HG02623 (cell line): ENCODE measurements around the gene PPP1R2.
"Not testable (repeated sequence)": the region's sequence is repeated elsewhere in the genome, so short reads cannot be mapped to it uniquely, and the experiment has no call there.

Experiments
- ATAC-seq: cut with Tn5 transposase; IDR thresholded peaks from one replicate; pipeline ENCODE4 v1.9.1; 2021; ENCODE audit warnings: moderate library complexity; ENCODE audit not compliant: unreplicated experiment

PPP1R2 gene

DNA sequence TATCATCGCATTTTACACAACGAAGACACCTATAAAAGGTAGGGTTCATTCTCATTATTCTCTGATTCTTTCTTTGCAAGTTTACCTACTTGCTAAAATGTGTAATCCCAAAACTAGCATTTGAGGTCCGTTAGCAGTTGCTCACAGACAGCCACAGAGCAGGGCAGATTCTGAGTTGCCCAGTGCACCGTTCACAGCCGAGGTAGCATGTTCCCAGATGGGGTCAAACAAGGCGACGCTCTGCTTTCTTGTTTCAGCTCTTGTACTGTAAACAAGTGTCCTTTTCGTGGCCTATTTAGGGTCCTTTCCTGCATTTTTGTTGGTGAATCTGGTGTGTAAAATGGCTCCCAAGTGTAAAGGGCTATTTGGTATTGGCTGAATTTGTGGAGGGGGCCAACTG, 3.1 kb downstream of the PPP1R2 start:
- ATAC-seq = no peak

GRCh38 chr3:195539479-195539878, 3.6 kb downstream of the PPP1R2 start:
- ATAC-seq = no peak

GRCh38 chr3:195537995-195538394, 5.1 kb downstream of the PPP1R2 start:
- ATAC-seq = peak; percentile 63

DNA sequence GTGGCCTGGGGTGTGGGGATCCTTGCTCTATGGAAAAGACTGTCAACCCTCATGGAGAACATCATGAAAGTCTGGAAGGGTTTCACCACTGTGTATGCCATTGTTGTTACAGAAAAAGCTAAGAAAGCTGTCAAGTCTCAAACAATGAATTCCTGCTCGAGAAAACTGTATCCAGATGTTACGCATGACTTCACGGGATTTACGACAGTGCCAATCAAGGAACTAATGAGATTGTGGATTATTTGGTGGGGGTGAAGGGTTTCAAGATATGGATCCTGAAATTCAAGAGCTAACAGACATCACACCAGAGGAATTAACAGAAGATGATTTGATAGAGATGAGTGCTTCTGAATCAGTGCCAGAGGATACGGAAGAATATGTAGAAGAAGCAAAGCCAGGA, 7.8 kb downstream of the PPP1R2 start:
- no peak for ATAC-seq

GRCh38 chr3:195532834-195533233, 10.3 kb downstream of the PPP1R2 start:
- ATAC-seq = no peak

GRCh38 chr3:195532345-195532744, 10.8 kb downstream of the PPP1R2 start:
- no peak for ATAC-seq

GRCh38 chr3:195531683-195532082, 11.4 kb downstream of the PPP1R2 start:
- ATAC-seq = no peak

GRCh38 chr3:195526492-195526891, 16.6 kb downstream of the PPP1R2 start:
- ATAC-seq = no peak

DNA sequence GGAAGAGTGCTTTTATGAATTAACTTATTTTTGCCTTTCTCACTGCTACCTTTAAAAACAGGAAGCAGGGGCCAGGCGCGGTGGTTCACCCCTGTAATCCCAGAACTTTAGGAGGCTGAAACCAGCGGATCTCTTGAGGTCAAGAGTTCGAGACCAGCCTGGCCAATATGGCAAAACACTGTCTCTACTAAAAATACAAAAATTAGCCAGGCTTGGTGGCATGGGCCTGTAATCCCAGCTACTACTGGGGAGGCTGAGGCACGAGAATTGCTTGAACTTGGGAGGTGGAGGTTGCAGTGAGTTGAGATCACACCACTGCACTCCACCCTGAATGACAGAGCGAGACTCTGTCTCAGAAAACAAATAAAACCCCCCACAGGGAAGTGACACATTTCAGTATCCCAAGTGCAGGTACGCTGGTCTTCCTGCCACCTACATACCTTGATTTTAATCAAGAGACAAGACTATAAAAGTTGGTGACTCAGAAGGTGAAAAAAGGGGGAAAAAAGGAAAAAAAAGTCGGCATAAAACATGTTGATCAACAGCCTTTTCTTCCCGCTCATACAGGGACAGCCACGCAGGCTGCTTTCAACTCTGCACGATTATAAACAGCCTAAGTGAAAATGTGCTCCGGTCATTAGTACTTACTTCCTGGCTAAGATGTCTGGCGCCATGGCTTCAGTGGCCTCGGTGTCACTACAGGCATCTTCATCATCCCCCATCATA, 18.8 kb downstream of the PPP1R2 start:
- ATAC-seq = no peak

- no peak for ATAC-seq
Measured at GRCh38 chr3:195522254-195523023, 20.7 kb downstream of the PPP1R2 start.

DNA sequence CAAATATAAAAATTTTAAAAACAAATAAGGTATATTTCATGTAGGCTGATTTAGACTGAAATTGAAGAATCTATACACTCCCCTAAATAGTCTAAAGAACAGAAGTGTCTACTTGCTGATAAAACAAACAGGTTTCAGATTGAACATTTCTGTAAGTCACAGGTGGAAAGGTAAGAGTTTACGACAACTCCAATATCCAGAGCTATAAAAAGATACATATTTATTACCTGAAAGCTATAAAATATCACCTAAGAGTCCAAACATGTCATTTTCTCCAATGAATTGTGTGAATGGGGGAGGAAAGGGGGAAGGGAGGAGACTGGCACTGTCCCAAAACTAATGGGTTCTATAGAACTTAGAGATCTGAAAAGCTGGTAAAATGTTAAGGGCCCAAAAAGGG, 26.1 kb downstream of the PPP1R2 start:
- ATAC-seq = no peak

DNA sequence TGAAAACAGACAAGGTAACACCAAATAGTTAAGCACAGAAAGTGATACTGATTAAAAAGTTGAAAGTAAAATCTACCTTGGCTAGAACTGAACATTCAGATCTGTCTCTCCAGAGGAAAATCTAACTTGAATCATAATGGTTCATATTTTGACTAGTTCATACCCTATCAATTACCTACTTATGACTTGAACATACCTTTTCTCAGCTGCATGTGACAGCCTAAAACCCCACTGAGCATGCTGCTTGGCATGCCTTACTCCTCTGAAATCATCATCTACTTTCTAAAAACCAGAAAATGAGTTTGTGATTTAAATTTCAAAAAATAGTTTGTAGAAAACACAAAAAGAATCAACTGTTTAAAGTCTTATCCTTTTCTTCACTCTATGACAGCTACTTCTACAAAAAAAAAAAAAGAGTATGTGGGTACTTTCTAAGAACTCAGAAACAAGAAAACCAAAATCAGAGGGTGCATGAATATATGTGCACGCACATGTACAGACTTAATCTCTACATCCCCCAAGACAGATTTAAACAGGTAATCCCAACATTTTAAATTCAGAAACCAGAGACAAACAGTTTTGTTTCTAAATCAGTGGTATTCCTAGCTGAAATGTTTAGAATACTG, 28.4 kb downstream of the PPP1R2 start:
- not testable (repeated sequence) for ATAC-seq

DNA sequence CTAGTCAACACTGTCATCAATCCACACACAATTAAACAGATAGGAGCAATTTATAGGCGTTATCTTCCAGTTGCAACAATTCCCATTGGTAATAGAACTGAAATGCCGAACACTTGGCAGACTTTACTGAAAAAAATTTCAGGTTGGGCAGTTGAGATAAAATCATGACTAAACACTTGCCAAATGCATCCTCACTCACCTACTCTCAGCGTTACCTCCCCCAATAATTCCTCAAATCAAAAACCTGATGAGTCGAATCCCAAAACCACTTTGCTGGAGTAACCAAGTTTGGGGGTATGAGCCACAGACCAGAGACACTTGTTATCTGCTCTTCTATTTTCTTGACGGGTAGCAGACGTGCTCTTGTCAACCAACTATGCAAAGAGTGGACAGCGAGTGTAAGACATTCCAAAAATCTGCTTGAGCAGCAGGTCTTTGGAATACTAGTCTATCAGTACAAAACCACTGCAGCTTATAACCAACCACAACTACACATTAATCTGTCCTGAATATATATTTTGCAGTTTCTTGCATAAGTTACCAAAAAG, 30.3 kb downstream of the PPP1R2 start:
- ATAC-seq = no peak

DNA sequence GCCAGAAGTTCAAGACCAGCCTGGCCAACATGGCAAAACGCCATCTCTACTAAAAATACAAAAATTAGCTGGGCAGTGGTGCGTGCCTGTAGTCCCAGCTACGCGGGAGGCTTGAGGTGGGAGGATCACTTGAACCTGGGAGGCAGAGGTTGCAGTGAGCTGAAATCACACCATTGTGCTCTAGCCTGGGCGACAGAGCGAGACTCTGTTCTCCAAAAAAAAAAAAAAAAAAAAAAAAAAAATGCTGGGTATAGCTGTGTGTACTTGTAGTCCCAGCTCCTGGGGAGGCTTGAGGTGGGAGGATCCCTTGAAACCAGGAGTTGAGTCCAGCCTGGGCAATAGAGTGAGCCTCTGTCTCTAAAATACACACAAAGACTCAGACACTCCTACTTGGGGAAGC, 32.0 kb downstream of the PPP1R2 start:
- ATAC-seq = no peak

DNA sequence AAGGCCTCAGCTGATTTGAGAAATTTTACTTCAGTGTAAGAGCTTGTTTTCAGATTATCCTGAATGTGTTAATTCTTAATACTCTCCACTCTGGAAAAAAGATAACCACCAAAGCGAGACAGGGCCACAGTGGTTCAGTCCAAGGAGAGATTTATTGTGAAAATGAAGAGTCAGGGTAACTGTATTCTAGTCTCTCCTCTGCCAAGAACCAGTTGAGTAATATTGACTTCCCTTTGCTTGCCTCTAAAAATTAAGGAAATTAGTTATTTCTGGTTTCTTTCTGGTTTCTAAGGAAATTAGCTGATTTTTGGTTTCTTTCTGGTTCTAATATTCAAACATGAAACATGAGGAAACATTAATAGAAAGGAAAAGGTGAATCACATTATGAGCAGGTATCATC, 34.9 kb downstream of the PPP1R2 start:
- ATAC-seq = no peak

- ATAC-seq = no peak
Measured at GRCh38 chr3:195475614-195476013, 67.5 kb downstream of the PPP1R2 start.

DNA sequence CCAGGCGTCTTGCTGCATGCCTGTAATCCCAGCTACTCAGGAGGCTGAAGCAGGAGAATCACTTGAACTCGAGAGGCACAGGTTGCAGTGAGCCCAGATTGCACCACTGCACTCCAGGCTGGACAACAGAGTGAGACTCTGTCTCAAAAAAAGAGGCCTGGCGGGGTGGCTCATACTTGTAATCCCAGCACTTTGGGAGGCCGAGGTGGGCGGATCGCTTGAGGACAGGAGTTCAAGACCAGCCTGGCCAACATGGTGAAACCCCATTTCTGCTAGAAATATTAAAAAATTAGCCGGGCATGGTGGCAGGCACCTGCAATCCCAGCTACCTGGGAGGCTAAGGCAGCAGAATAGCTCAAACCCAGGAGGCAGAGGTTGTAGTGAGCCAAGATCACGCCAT, 68.0 kb downstream of the PPP1R2 start:
- ATAC-seq = not testable (repeated sequence)

- no peak for ATAC-seq
Measured at GRCh38 chr3:195468841-195469240, 74.3 kb downstream of the PPP1R2 start.

GRCh38 chr3:195468391-195468776, 74.7 kb downstream of the PPP1R2 start:
- ATAC-seq = no peak

- ATAC-seq = no peak
Measured at GRCh38 chr3:195467641-195468390, 75.3 kb downstream of the PPP1R2 start.

GRCh38 chr3:195466251-195466650, 76.9 kb downstream of the PPP1R2 start:
- ATAC-seq = no peak
